A549 (cell line): ENCODE measurements around the gene PAM16. TPM values are rescaled to one million over a fixed set of nuclear protein-coding genes. Genes with fewer than 3 reads are reported as not detected.

Source experiments
- ATAC-seq, 2 experiments: fragments of 200-7000 bp in 1 of 2; fragments of >200 bp in 1 of 2; cut with Nextera tagmentation in 1 of 2; cut with Tn5 transposase in 1 of 2; 3 replicates each; pipeline versions ENCODE4 v1.8.0 to v1.9.1; 2018 to 2020; ENCODE audit warnings: mild to moderate bottlenecking in 1 of 2, moderate library complexity in 1 of 2
- CTCF ChIA-PET: fragments of 300-600 bp; sonication (Branson Sonifier 250); formaldehyde crosslinking; extraction: SDS; loops from one replicate; lab custom pipeline; 2021; ENCODE audit warnings: antibody characterized with exemption, inconsistent platforms; lab: Yijun Ruan, JAX
- POLR2A ChIA-PET: fragments of 350-600 bp; formaldehyde crosslinking; extraction: SDS; loops from one replicate; lab custom pipeline; 2021; ENCODE audit warnings: antibody characterized with exemption, inconsistent platforms; lab: Yijun Ruan, JAX
- DNase-seq, 2 experiments: peaks; one replicate each; pipeline versions ENCODE4 v3.0.0 to v3.0.0-alpha.2; 2011 to 2016; ENCODE audit warnings: low read depth in 1 of 2, low spot score in 1 of 2
- FAIRE-seq: peaks from 2 replicates; lab custom pipeline; 2011; peaks lifted over from hg19 to GRCh38; lab: Jason Lieb, UNC
- H3K27ac ChIP-seq, 2 experiments: fragments of >200 bp; sonication (Bioruptor Twin); formaldehyde crosslinking; 3 replicates each; pipeline ENCODE4 v1.5.1; 2016 to 2017
- H3K4me1 ChIP-seq: fragments of >200 bp; sonication (Bioruptor Twin); formaldehyde crosslinking; 3 replicates; pipeline ENCODE4 v1.6.1; 2016
- H3K4me2 ChIP-seq: fragments of >200 bp; sonication (Bioruptor Twin); formaldehyde crosslinking; 3 replicates; pipeline ENCODE4 v1.6.1; 2016
- H3K4me3 ChIP-seq: fragments of >200 bp; sonication (Bioruptor Twin); formaldehyde crosslinking; 3 replicates; pipeline ENCODE4 v1.5.1; 2016
- H3K9me3 ChIP-seq: fragments of >200 bp; sonication (Bioruptor Twin); formaldehyde crosslinking; 3 replicates; pipeline ENCODE4 v1.6.1; 2016
- BCL3 ChIP-seq: fragments of >200 bp; sonication (Bioruptor Twin); formaldehyde crosslinking; IDR thresholded peaks from 3 replicates; pipeline ENCODE4 v1.6.1; 2016
- BHLHE40 ChIP-seq: IDR thresholded peaks from 2 replicates; pipeline ENCODE4 v1.6.1; 2012; ENCODE audit warnings: low read depth, low read length, inconsistent platforms
- CBX8 ChIP-seq: fragments of 200-600 bp; sonication (generic); IDR thresholded peaks from 2 replicates; pipeline ENCODE4 v1.6.1; 2016
- E2F6 ChIP-seq: IDR thresholded peaks from 2 replicates; pipeline ENCODE4 v1.6.1; 2012; ENCODE audit warnings: low read depth, borderline replicate concordance
- EP300 ChIP-seq, 2 experiments: fragments of >200 bp; sonication (Bioruptor Twin); formaldehyde crosslinking; IDR thresholded peaks; 2 replicates in 1 of 2; 3 replicates in 1 of 2; pipeline ENCODE4 v1.6.1; 2016 to 2017
- FOSB ChIP-seq: fragments of 250-450 bp; sonication (Bioruptor Pico); IDR thresholded peaks from 2 replicates; pipeline ENCODE4 v1.5.0; 2020; ENCODE audit warnings: mild to moderate bottlenecking, moderate library complexity
- FOSL2 ChIP-seq, 2 experiments: fragments of 450-650 bp in 1 of 2; fragments of >200 bp in 1 of 2; sonication (Bioruptor Twin) in 1 of 2; formaldehyde crosslinking; IDR thresholded peaks; 2 replicates each; pipeline versions ENCODE4 v1.5.0 to v1.6.1; 2016 to 2020; ENCODE audit warnings: mild to moderate bottlenecking in 1 of 2, moderate library complexity in 1 of 2
- GATA3 ChIP-seq: IDR thresholded peaks from 2 replicates; pipeline ENCODE4 v1.6.1; 2012; ENCODE audit warnings: borderline replicate concordance
- HES2 ChIP-seq: fragments of >200 bp; sonication (Bioruptor Twin); formaldehyde crosslinking; IDR thresholded peaks from 2 replicates; pipeline ENCODE4 v1.6.1; 2016
- JUN ChIP-seq, 2 experiments: fragments of >200 bp; sonication (Bioruptor Twin); formaldehyde crosslinking; IDR thresholded peaks; 2 replicates in 1 of 2; 3 replicates in 1 of 2; pipeline ENCODE4 v1.6.1; 2016 to 2017
- JUNB ChIP-seq: fragments of >200 bp; sonication (Bioruptor Twin); formaldehyde crosslinking; IDR thresholded peaks from 2 replicates; pipeline ENCODE4 v1.6.1; 2016
- KDM1A ChIP-seq: fragments of 200-600 bp; sonication (generic); IDR thresholded peaks from 2 replicates; pipeline ENCODE4 v1.6.1; 2016; ENCODE audit warnings: low read depth, mild to moderate bottlenecking
- KDM5A ChIP-seq: fragments of 200-600 bp; sonication (generic); IDR thresholded peaks from 2 replicates; pipeline ENCODE4 v1.6.1; 2016; ENCODE audit warnings: antibody characterized with exemption, mild to moderate bottlenecking
- MAX ChIP-seq: IDR thresholded peaks from 2 replicates; pipeline ENCODE4 v1.6.1; 2012
- MAZ ChIP-seq: fragments of 150-350 bp; IDR thresholded peaks from 2 replicates; pipeline ENCODE4 v1.6.1; 2014; ENCODE audit warnings: antibody characterized with exemption, low read depth, low read length, borderline replicate concordance
- PHF8 ChIP-seq: fragments of 200-600 bp; sonication (generic); IDR thresholded peaks from 2 replicates; pipeline ENCODE4 v1.6.1; 2016; ENCODE audit warnings: low read depth, mild to moderate bottlenecking, antibody characterized with exemption, moderate library complexity, borderline replicate concordance
- POLR2A ChIP-seq: IDR thresholded peaks from 2 replicates; pipeline ENCODE4 v1.6.1; 2012; ENCODE audit warnings: mild to moderate bottlenecking, low read length
- ZSCAN20 ChIP-seq: fragments of 250-450 bp; sonication (Bioruptor Pico); IDR thresholded peaks from 2 replicates; pipeline ENCODE4 v1.8.0; 2022; ENCODE audit warnings: mild to moderate bottlenecking, moderate library complexity
- WGBS: methylation state at CpG from one replicate; pipeline ENCODE4 v1.1.6; 2017; ENCODE audit errors: missing lambda C conversion rate; 5-methylcytosine and 5-hydroxymethylcytosine counted together
- polyA plus RNA-seq, 4 experiments: library from polyadenylated mRNA; depleted of rRNA in 3 of 4; stranded (reverse); fragments of >200 nt; fragmentation: RNase III in 1 of 4; extraction: RNeasy Plus Mini Kit Qiagen cat#74134 plus additional on column Dnase treatment in 1 of 4; gene quantifications; 2 replicates in 3 of 4; 3 replicates in 1 of 4; pipeline ENCODE4 v1.2.3, GENCODE V29; 2011 to 2017
- TF ChIP-seq, protein P1 (sequence below): fragments of 200-600 bp; sonication (generic); IDR thresholded peaks from 2 replicates; pipeline ENCODE4 v1.6.1; 2016; ENCODE audit warnings: antibody characterized with exemption, mild to moderate bottlenecking, moderate library complexity
- TF ChIP-seq, protein P2 (sequence below): fragments of 250-450 bp; sonication (Bioruptor Pico); IDR thresholded peaks from 2 replicates; pipeline ENCODE4 v1.5.0; 2020; ENCODE audit warnings: low read depth, mild to moderate bottlenecking, moderate library complexity

The PAM16 gene
- polyA plus RNA-seq, 2 of the 4 experiments (the other 2 are of a cell fraction) = 55.1 to 59.1 TPM

DNA sequence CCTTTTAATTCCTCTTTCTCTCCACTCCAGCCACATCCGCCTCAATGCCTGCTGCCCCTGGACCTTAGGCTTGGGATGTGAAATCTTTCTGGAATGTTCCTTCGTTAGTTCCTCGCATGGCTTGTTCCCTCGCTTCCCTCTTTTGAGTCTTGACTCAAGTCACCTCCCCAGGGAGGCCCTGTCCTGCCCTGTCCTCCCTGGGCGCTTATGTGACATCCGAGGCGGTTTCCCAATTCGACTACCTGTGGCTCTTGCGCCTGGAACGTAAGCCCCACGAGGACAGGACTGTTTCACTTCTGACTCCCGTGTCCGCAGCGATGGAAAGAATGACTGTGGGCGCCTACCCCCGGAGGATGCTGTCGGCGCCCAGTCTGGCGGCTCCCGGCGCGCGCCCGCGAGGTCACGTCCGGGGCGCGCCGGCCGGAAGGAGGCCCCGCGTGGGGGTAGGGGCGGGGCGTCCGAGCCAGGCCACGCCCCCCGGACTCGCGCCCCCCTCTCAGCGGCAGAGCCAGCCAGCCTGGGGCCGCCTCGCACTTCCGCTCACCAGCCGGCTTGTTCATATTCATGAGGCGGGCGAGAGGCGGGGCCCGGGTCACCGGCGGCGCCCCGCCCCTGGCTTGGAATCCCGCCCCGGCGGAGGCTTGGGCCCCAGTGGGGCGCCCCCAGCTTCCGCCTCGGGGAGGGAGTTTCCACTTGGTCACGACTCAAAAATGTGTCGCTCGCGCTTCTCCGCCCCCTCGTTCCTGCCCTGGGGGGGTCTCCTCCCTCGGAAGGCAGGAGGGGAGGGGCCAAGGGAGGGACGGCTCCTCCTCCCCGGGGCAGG lies 43.7 kb downstream of the PAM16 start:
- Histone ChIP-seq H3K27ac (peak overlapping the region; percentile 90 to 93), H3K4me2 (peak overlapping the region; percentile 94), H3K9me3 (no peaks in the 10 kb centered on the region), H3K4me3 (peak overlapping the region; percentile 88), H3K4me1 (peaks cover 35% of the 10 kb centered on the region)
- DNase-seq = peak; percentile 87 to 96
- POLR2A ChIA-PET = interaction anchor here (0.6 to 2.1 kb wide), 7 partner anchors 9 to 34 kb away, joined by 3 to 17 read pairs (median 5); partner anchors contain the start of gene TFAP4
- WGBS = 6% methylated on average over 20 of the region's 68 CpGs
- CTCF ChIA-PET = interaction anchor here (0.6 to 20.1 kb wide), 10 partner anchors 10 to 608 kb away, joined by 3 to 423 read pairs (median 6); partner anchors contain the start of gene TFAP4
- TF ChIP-seq HES2 = no peak
- TF ChIP-seq MAX = peak; percentile 58
- no peak for TF ChIP-seq BHLHE40
- TF ChIP-seq PHF8 = peak; percentile 84; the same call in 1 of the 2 replicates
- TF ChIP-seq FOSL2 (IDR thresholded peaks at IDR 0.05) = no peak
- TF ChIP-seq FOSL2 (CRISPR knock-in tag; IDR thresholded peaks at IDR 0.05) = peak; percentile 75
- TF ChIP-seq FOSB = no peak
- TF ChIP-seq, protein P1, sequence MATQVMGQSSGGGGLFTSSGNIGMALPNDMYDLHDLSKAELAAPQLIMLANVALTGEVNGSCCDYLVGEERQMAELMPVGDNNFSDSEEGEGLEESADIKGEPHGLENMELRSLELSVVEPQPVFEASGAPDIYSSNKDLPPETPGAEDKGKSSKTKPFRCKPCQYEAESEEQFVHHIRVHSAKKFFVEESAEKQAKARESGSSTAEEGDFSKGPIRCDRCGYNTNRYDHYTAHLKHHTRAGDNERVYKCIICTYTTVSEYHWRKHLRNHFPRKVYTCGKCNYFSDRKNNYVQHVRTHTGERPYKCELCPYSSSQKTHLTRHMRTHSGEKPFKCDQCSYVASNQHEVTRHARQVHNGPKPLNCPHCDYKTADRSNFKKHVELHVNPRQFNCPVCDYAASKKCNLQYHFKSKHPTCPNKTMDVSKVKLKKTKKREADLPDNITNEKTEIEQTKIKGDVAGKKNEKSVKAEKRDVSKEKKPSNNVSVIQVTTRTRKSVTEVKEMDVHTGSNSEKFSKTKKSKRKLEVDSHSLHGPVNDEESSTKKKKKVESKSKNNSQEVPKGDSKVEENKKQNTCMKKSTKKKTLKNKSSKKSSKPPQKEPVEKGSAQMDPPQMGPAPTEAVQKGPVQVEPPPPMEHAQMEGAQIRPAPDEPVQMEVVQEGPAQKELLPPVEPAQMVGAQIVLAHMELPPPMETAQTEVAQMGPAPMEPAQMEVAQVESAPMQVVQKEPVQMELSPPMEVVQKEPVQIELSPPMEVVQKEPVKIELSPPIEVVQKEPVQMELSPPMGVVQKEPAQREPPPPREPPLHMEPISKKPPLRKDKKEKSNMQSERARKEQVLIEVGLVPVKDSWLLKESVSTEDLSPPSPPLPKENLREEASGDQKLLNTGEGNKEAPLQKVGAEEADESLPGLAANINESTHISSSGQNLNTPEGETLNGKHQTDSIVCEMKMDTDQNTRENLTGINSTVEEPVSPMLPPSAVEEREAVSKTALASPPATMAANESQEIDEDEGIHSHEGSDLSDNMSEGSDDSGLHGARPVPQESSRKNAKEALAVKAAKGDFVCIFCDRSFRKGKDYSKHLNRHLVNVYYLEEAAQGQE = no peak
- TF ChIP-seq BCL3 = no peak
- TF ChIP-seq KDM1A = 0 out of 2 replicates have a peak, but pooled peaks have one; percentile 26
- TF ChIP-seq EP300 (IDR thresholded peaks at IDR 0.05) = peak in 1 of 2 experiments; percentile 61; a peak in 1 of 5 replicates
- TF ChIP-seq GATA3 = peak; percentile 64; the same call in 1 of the 2 replicates
- peak; percentile 60 to 66; a peak in 4 of 5 replicates for TF ChIP-seq JUN (IDR thresholded peaks at IDR 0.05)
- TF ChIP-seq CBX8 = no peak
- peak; percentile 25; the same call in 1 of the 2 replicates for TF ChIP-seq KDM5A
- TF ChIP-seq MAZ = no peak; the same call in 1 of the 2 replicates
- TF ChIP-seq ZSCAN20 (CRISPR knock-in tag) = 0 out of 2 replicates have a peak, but pooled peaks have one; percentile 28
- peak; percentile 61; the same call in 1 of the 2 replicates for TF ChIP-seq E2F6
- TF ChIP-seq POLR2A = peak; percentile 53
- TF ChIP-seq JUNB = peak; percentile 22; the same call in 1 of the 2 replicates
- TF ChIP-seq, protein P2, sequence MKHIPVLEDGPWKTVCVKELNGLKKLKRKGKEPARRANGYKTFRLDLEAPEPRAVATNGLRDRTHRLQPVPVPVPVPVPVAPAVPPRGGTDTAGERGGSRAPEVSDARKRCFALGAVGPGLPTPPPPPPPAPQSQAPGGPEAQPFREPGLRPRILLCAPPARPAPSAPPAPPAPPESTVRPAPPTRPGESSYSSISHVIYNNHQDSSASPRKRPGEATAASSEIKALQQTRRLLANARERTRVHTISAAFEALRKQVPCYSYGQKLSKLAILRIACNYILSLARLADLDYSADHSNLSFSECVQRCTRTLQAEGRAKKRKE (CRISPR knock-in tag) = peak; percentile 44; the same call in 1 of the 2 replicates
- ATAC-seq = peak; percentile 86 to 87
- no peak for FAIRE-seq
